ENCODE measurements around the gene IL1RAP.

IL1RAP gene

GRCh38 chr3:190580417-190580816 lies 66.5 kb downstream of the IL1RAP start:
- no peak for DNase-seq

- DNase-seq = no peak
These were observed 67.2 kb downstream of the IL1RAP start for GRCh38 chr3:190581041-190581541.

GRCh38 chr3:190582667-190583066 lies 68.8 kb downstream of the IL1RAP start:
- no peak for DNase-seq

- DNase-seq = peak; percentile 81 to 89
These were observed 72.1 kb downstream of the IL1RAP start for GRCh38 chr3:190585805-190586630.

GRCh38 chr3:190586631-190587011 lies 72.7 kb downstream of the IL1RAP start:
- DNase-seq = peak in 1 of 2 donors; percentile 39

GRCh38 chr3:190588570-190588969 lies 74.7 kb downstream of the IL1RAP start:
- DNase-seq = peak in 1 of 2 donors; percentile 64

- DNase-seq = no peak
These were observed 75.4 kb downstream of the IL1RAP start for GRCh38 chr3:190589326-190589725.

GRCh38 chr3:190591080-190591479 lies 77.2 kb downstream of the IL1RAP start:
- no peak for DNase-seq

GRCh38 chr3:190593075-190593474 lies 79.2 kb downstream of the IL1RAP start:
- no peak for DNase-seq

GRCh38 chr3:190594171-190594570 lies 80.3 kb downstream of the IL1RAP start:
- no peak for DNase-seq

- no peak for DNase-seq
These were observed 81.4 kb downstream of the IL1RAP start for GRCh38 chr3:190595179-190595795.

- DNase-seq = no peak
These were observed 81.9 kb downstream of the IL1RAP start for GRCh38 chr3:190595807-190596206.

- no peak for DNase-seq
These were observed 82.7 kb downstream of the IL1RAP start for GRCh38 chr3:190596349-190597285.

- no peak for DNase-seq
These were observed 83.4 kb downstream of the IL1RAP start for GRCh38 chr3:190597291-190597690.

- no peak for DNase-seq
These were observed 87.7 kb downstream of the IL1RAP start for GRCh38 chr3:190601622-190602021.

GRCh38 chr3:190605385-190605784 lies 91.5 kb downstream of the IL1RAP start:
- no peak for DNase-seq

- DNase-seq = no peak
These were observed 92.7 kb downstream of the IL1RAP start for GRCh38 chr3:190606596-190606995.

GRCh38 chr3:190607021-190607420 lies 93.1 kb downstream of the IL1RAP start:
- DNase-seq = no peak

GRCh38 chr3:190608850-190609589 lies 95.1 kb downstream of the IL1RAP start:
- DNase-seq = peak in 1 of 2 donors; percentile 71

GRCh38 chr3:190614226-190615059 lies 100.6 kb downstream of the IL1RAP start:
- peak in 1 of 2 donors; percentile 38 for DNase-seq

- DNase-seq = no peak
These were observed 101.1 kb downstream of the IL1RAP start for GRCh38 chr3:190615060-190615384.
